Activated naive CD4-positive, alpha-beta T cell treated with anti-CD3 and anti-CD28 coated beads, Interleukin-2, amount 50 U/mL, for 16 hours (primary cell): ENCODE measurements around the gene PDE10A.
"Not testable (repeated sequence)": the region's sequence is repeated elsewhere in the genome, so short reads cannot be mapped to it uniquely, and the experiment has no call there.

Experiments used
- DNase-seq: peaks from one replicate; pipeline ENCODE4 v3.0.0-alpha.2; 2020

PDE10A gene

DNA sequence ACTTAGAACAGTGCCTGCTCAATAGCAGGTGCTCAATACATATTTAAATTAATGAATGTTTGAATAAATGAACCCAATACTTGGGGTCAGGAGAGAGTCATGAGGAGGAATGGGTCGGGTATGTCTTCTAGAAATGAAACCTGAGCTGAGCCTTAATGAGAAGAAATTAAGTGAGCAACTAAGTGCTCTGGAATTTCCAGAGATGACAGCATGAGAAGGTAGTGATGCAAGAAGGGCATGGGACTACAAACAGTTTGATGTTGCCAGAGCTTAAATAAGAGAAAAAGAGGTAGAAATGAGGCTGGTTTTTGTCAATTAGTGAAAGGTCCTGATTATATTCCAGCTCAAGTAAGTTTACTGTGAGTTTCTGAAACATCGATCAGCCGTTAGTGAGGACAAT, 82.9 kb downstream of the PDE10A start:
- no peak for DNase-seq

DNA sequence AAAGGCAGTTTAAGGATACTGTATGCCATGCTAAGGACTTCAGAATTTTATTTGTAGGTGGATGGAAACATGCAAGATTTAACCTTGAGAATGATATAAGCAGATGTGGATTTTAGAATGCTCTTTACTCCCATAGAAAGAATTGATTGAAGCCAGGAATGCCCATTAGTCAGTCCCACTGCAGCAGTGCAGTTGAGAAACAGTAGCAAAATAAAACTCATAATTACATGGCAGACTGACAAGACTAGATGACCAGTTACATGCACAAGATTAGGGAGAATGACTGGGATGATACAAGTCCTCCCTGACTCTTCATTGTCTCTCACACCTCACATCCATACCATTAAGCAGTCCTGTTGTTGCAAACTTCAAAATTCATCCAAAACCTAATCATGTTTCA, 83.9 kb downstream of the PDE10A start:
- DNase-seq = no peak

DNA sequence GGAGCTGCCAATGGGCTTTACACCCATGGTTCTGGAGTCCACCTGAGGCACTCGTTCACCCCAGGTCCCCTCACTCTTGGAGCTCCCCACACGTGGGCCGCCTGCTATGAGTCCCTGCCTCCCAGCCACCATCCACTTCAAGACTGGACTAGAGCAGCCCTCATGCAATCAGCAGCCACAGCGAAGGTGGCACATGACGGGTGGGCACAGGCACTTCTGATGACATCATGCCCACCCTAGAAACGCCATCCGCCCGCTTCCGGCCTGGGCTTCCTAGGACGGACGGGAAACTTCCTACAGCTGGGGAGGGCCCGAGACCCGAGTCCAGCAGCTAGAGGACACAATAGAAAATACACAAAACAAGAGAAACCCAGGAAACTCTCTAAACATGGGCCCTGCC, 85.5 kb downstream of the PDE10A start:
- no peak for DNase-seq

DNA sequence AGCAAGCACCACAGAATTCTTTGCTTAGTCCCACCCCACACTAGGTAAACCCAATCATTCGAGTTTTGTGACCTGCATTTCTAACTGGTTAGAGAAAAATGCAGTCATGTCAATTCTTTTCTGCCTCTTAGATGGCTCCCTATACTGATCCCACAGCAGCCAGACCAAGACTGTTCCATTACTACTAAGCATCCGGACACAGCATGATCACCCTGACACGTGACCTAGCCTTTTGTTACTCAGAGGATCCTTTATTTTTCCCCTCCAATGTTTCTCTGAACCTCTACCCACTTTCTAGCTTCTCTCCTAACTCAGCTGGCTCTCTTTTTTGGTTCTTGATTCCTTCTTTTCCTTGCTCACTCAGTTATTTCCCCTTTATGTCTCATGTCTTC, 87.9 kb downstream of the PDE10A start:
- DNase-seq = no peak

DNA sequence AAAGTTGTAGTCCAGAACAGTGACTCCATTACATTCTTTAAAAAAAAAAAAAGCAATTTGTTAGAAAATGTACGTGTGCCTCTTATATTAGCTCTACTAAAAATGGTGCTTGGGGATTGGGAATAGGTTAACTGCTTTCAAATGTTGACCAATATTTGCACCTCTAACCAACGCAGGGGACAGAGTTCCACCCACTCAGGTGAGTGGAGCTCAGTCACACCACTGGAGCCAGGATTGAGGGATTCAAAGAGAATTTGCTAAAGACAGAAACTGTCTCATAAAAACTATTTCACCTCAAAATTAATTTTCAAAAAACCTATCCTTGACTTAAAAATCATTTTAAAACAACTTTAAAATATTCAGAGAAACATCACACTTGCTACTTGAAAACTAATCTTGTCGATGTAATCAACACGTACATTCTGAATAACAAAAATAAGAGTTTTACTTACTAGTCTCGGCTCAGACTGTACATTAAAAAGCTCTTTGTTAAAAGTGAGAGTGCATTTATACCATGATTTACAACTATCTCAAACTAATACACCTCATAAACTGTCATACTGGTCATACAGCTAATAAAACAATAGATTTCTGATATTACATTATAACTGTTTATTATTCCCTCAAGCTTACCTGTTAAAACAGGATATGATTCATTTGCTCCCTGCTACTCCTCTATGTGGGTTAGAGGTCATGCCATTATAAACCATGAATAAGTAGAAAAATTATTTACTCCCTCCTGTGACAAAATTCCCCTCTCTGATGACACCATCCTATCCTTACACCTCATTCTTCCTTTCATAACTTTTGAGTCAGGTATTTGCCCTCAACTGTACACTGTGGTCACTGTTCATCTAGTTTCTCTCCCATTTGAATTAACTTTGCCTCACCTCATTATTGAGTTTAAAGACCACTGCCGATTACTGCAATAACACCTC, 88.6 kb downstream of the PDE10A start:
- DNase-seq = no peak

DNA sequence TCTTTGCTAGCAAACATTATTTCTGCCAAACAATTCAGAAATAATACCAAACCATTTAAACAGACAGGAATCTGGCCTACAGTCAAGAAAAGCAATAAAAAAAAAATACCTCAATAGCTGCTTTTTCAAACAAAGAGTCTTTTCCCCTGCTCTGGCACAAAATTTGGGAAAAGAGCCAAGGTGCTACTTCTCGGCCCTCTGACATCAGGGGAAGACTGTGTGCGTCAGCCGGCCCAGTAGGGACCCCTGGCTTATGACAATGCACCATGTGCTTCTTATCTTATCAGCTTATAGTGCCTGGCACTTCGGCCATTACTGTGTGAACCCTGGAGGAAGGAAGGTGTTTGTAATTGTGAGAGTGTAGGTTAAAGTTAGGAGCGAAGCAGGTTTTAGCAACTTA, 89.4 kb downstream of the PDE10A start:
- DNase-seq = no peak

DNA sequence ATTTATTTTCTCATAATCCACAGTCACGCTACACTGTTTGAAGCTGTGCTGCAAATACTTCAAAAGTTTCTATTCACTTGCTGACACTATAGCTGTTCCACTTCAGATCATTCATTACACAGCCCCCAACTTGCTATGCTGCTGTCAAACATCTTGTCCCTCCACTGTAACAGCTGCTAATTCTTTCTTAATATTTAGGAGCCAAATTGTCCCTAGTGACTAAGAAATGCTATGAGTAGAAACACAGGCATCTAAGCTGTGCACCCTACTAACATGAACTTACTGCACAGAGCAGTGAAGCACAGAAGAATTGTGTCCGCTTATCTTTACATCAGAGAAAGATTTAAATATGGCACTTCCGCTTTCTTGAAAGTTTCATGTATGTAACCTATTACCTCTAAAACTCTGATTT, 91.3 kb downstream of the PDE10A start:
- DNase-seq = no peak

DNA sequence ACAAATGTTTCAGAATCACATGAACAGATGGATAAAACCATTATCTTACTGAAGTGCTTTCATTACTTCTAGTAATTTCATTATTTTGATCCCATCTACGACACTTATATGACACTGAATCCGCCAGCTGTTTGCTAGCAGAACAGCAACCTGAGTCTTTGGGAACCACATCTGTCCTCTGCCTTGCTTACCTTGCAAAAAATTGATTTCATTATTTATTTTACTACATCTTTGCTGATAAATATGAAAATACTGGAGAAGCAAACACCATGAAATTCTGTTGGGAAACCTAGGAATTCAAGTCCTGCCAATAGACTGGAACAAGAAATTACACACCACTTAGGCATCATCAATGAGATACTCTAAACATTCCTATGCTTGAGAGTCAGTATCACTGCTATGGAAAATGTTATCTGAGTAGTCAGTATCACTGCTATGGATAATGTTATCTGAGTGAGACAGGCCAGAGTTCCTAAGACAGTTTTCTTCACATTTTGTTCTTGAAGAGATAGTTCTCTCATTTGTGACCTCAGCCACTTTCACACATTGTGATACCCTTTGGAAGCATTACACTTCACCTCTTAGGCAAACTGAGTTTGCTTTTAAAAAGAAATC, 91.9 kb downstream of the PDE10A start:
- DNase-seq = no peak

DNA sequence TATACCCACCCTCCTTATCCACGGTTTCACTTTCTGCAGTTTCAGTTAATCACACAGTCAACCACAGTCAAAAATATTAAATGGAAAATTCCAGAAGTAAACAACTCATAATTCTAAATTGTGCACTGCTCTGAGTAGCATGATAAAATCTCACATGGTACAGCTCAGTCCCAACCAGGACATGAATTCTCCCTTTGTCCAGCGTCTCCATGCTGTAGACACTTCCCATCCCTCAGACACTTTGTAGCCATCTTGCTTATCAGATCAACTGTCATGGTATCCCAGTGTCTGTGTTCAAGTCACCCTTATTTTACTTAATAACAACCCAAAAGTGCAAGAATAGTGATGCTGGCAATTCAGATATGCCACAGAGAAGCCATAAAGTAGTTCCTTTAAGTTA, 94.7 kb downstream of the PDE10A start:
- no peak for DNase-seq

DNA sequence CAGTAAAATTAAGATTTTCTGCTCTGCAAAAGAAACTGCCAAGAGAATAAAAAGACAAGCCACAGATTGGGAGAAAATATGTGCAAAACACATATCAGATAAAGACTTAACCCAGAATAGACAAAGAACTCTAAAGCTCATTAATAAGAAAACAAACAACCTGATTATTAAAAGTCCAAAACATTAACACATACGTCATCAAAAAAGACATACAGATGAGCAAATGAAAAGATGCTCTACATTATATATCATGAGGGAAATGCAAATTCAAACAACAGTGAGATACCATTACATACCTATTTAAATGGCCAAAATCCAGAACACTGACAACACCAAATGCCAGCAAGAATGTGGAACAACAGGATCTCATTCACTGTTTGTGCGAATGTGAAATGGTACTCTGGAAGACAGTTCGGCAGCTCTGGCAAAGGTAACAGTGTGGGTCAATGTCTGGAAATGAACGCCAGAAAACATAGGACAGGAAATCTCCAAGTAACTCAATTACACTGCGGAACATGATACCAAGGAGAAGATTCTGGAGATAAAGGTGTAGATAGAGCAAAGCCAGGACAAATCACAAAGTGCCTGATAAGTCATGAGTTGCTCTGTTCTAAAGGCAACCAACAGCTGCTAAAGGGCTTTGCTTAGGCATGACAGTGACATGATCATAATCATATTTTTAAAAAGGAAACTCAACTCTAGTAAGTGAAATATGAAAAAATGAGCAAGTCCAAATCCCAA, 96.8 kb downstream of the PDE10A start:
- no peak for DNase-seq

DNA sequence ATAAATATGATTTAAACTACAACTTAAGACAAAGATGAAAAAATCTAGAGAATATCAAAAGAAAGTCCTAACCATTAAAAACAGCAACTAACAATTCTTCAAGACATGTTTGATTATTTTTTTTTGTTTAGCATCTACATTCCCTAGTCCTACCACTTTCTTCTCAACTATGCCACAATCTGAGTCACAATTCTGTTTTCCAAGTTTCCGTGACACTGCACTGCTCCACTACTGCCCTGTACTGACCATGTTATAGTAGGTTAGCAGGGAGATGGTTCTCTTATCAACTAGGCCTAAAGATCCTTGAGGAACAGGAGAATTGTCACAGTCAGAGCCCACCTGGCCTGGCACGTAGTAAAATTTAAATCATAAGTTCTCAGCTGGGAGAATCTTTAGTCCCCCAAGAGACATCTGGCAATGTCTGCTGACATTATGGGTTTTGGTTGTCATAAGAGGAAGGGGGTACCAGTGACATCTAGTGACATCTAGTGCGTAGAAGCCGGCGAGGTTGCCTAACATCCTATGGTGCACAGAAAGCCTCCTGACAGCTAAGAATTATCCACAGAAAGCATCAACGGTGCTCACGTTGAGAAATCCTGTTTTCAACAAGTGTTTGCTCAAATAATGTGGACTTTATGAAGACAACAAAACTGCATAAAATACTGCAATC, 100.5 kb downstream of the PDE10A start:
- no peak for DNase-seq

DNA sequence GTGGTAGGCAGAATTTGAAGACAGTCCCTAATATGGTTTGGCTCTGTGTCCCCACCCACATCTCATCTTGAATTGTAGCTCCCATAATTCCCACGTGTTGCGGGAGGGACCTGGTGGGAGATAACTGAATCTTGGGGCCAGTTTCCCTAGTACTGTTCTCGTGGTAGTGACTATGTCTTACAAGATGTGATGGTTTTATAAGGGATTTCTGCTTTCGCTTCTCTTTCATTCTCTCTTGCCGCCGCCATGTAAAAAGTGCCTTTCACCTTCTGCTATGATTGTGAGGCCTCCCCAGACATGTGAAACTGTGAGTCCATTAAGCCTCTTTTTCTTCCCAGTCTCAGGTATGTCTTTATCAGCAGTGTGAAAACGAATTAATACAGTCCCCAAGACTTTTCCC, 103.4 kb downstream of the PDE10A start:
- no peak for DNase-seq

DNA sequence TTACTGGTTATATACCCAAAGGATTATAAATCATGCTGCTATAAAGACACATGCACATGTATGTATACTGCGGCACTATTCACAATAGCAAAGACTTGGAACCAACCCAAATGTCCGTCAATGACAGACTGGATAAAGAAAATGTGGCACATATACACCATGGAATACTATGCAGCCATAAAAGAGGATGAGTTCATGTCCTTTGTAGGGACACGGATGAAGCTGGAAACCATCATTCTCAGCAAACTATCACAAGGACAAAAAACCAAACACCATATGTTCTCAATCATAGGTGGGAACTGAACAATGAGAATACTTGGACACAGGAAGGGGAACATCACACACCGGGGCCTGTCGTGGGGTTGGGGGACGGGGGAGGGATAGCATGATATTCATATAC, 104.9 kb downstream of the PDE10A start:
- DNase-seq = not testable (repeated sequence)

DNA sequence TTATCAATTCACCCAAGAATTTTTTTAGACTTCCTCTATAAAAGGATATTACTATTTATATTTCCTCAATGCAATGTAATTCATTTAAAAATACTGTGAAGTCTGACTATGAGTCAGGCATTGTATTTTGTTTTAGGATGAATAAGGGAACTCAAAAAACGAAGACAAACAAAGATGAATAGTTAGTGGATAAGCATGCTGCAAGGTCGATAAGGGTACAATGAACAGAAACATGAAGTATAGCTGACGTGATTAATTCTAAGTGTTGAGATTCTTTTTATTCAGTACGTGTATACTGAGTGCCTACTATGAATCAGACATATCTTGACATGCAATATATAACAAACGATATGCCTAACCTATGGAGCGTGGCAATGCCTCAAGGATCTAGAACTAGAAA, 105.4 kb downstream of the PDE10A start:
- no peak for DNase-seq

DNA sequence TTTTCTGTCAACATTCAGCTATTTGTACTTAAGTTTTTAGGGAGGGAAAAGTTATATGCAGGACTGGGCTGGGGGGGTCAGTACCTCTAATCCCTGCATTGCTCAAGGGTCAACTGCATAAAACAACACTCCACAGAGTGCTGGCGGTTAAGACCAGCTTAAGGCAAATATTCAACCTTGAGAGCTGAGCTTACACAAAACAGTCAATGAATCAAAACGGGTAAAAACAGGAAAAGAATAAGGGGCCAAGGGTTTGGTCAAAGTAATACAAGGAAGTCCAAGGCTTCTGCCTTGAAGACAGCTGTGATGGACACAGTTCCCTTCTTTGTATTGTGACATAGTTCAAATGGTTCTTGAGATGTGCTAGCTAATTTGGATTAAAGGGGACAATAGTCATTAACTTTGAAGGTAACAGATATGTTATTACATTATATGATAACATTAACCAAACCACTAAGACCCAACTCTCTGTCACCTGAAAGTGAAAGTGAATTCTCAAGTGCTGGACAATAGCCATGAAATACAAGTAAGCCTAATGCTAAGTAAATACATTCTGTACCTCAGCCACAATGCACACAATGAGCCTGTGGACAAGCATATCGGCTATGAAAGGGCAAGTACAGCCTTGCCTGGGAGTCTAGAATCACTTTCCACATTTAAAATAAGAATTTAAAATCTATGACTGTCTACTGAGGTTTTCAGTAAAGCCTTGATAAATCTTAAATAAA, 106.8 kb downstream of the PDE10A start:
- DNase-seq = no peak

DNA sequence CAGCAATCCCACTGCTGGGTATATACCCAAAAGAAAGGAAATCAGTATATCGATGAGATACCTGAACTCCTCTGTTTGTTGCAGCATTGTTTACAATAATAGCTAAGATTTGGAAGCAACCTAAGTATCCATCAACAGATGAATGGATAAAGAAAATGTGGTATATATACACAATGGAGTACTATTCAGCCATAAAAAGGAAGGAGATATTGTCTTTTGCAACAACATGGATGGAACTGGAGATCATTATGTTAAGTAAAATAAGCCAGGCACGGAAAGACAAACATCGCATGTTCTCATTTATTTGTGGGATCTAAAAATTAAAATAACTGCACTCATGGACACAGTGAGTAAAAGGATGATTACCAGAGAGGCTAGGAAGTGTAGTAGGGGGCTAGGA, 108.4 kb downstream of the PDE10A start:
- DNase-seq = not testable (repeated sequence)

DNA sequence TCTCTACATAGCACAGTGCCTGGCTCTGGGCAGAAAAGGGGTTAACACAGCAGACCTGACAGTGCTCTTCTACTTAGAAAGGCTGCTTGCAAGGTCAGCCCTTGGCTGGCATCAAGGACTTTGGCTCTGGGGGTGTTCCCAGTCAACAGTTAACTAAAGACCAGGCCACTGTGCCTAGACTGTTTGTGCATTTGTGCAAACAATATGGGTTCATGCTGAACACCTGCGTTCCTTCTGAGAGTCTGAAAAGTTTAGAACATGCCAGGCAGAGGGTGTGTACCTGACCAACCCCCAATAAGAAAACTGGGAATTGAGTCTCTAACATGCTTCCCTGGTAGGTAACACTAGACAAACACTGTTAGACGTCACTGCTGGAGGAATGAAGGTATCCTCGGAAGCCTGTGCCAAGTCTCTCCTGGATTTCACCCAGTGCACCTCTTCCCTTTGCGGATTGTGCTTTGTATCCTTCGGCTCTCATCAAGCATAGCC, 110.7 kb downstream of the PDE10A start:
- no peak for DNase-seq

DNA sequence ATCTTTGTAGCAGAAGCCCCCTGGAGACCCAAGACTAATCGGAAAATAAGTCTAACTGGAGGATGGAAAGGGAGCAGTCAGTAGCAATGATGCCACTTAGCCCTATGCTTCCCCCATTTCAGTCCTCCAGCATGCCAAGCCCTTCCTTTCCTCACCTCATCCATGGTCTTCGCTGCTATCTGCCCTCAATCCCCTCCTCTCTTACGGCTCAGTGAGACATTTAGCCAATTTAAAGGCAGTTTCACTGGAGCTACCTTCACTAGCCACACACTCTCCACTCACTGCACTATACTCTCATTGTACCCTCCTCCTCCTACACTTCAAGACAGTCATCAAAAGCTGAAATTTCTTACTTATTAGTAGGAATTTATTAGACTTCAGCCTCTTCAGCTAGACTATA, 111.2 kb downstream of the PDE10A start:
- DNase-seq = no peak

DNA sequence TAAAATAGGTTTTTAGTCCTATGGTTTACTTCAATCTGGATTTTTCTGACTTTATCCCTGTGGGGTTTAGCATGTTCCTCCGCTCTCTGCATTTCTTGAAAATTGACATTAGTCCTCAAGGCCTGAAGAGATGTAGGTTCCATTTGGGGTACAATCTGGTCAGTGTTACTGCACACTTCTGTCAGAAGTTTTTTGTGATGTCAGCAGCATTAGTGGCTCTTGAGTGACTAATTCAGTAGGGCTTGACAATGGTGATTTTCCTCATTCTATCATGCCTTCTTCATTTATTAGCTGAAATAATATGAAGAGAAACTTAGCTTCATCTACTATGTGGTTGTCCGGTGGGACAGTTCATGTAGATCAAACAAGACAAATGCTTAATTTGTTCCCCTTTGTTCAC, 114.6 kb downstream of the PDE10A start:
- DNase-seq = no peak

DNA sequence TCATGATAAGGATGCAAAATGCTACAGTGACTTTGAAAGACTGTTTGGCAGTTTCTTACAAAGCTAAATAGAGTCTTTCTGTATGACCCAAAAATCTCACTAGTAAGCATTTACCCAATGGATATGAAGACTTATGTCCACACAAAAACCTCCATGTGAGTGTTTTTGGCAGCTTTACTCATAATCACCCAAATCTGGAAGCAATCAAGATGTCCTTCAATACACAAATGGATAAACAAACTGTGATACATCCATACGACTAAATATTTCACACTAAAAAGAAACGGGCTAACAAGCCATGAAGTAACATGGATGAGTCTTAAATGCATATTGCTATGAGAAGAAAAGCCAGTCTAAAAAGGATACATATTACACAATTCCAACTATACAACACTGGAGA, 117.2 kb downstream of the PDE10A start:
- no peak for DNase-seq

DNA sequence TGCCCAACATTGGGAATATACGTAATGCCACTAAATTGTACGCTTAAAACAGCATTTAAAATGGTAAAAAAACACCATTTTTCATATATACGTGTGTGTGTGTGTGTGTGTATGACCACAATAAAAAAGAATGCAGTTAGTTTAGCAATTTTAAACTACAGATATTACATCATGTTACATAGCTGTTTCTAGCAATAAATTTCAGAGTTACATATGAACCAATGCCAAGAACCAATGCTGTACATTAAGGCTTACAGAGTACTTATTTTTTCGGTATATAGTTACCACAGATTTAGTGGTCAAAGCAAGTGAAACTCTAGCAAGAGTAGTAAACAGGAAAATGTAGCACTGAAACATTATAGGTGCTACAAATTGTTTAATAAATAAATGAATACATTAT, 119.3 kb downstream of the PDE10A start:
- DNase-seq = no peak

DNA sequence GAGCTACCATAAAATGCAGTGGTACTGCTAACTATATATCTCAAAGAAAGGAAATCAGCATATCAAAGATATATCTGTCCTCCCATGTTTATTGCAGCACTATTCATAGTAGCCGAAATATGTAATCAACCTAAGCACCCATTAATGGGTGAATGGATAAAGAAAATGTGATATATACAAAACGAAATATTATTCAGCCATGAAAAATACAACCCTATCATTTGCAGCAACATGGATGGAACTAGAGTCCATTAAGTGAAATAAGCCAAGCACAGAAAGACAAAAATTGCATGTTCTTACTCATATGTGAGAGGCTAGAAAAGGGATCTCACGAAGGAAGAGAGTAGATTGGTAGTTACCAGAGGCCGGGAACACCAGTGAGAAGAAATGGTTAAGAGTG, 126.1 kb downstream of the PDE10A start:
- DNase-seq = no peak
